SH-SY5Y (cell line): ENCODE results near the gene DHH.

ENCODE experiments used
- GATA2 ChIP-seq: IDR thresholded peaks from 2 replicates; pipeline ENCODE4 v1.6.1; 2011; ENCODE audit warnings: mild to moderate bottlenecking, low read depth, low read length
- GATA3 ChIP-seq: IDR thresholded peaks from 2 replicates; pipeline ENCODE4 v1.6.1; 2011; ENCODE audit warnings: low read depth, mild to moderate bottlenecking, low read length, moderate library complexity

GRCh38 chr12:49037111-49037946 is 57.3 kb downstream of the DHH start:
- TF ChIP-seq GATA2, result no peak
- TF ChIP-seq GATA3, result no peak
